ENCODE results near the gene GAPDHS.

- TF ChIP-seq POLR2A (IDR thresholded peaks at IDR 0.05; ENCODE audit: borderline replicate concordance, extremely low read depth, insufficient read depth, insufficient read length), result no peak
- no peak for TF ChIP-seq POLR2AphosphoS5 (IDR thresholded peaks at IDR 0.05; ENCODE audit: low read depth, low read length)
- TF ChIP-seq RAD21 (IDR thresholded peaks at IDR 0.05; ENCODE audit: low read depth), result peak; percentile 72
- no peak for TF ChIP-seq REST (IDR thresholded peaks at IDR 0.05; ENCODE audit: low read depth)
Measured at GRCh38 chr19:35555301-35556005, 22.2 kb downstream of the GAPDHS start.
